SH-SY5Y (cell line): Measurements from ENCODE around the gene VSTM2B.

Experiments used
- GATA2 ChIP-seq: IDR thresholded peaks from 2 replicates; pipeline ENCODE4 v1.6.1; 2011; ENCODE audit warnings: mild to moderate bottlenecking, low read depth, low read length
- GATA3 ChIP-seq: IDR thresholded peaks from 2 replicates; pipeline ENCODE4 v1.6.1; 2011; ENCODE audit warnings: low read depth, mild to moderate bottlenecking, low read length, moderate library complexity

DNA sequence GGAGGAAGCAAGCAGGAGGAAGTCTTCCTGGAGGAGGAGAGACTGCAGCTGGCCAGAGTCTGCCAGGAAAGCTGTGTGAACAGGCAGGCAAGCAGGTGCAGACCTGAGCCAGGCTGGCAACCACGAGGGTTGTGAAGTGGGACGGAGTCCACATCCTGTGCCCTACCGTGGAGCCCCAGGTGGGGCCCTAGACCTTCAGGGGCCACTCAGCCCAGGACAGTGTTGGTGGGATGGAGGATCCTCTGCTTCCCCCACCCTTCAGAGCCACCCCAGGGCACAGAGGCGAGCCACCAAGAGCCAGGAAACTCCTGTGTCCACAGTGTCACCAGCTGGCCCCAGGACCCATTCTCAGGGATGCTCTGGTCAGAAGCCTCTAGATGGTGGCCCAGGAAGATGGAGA, 8.4 kb upstream of the VSTM2B start:
- no peak for TF ChIP-seq GATA2
- TF ChIP-seq GATA3, result no peak
